Smooth muscle cell (in vitro differentiated cells): ENCODE measurements around the gene EFCAB9. TPM values are rescaled to one million over a fixed set of nuclear protein-coding genes. Genes with fewer than 3 reads are reported as not detected.

ENCODE experiments used
- DNase-seq: peaks from one replicate; lab custom pipeline; 2025; ENCODE audit not compliant: unreplicated experiment; lab: John Stamatoyannopoulos, UW
- H2AFZ ChIP-seq: fragments of 200-600 bp; sonication (generic); 2 replicates; pipeline ENCODE4 v1.6.0; 2016; ENCODE audit warnings: antibody characterized with exemption, low read depth, mild to moderate bottlenecking
- H3F3A ChIP-seq: fragments of 200-600 bp; sonication (generic); 2 replicates; pipeline ENCODE4 v1.6.0; 2017; ENCODE audit warnings: antibody characterized with exemption, low read depth
- H3K27ac ChIP-seq: fragments of 200-600 bp; sonication (generic); 2 replicates; pipeline ENCODE4 v1.5.1; 2016; ENCODE audit warnings: low read depth, mild to moderate bottlenecking
- H3K27me3 ChIP-seq: fragments of 200-600 bp; sonication (generic); 2 replicates; pipeline ENCODE4 v1.6.1; 2016; ENCODE audit warnings: low read depth, mild to moderate bottlenecking
- H3K36me3 ChIP-seq: fragments of 200-600 bp; sonication (generic); 2 replicates; pipeline ENCODE4 v1.5.1; 2016; ENCODE audit warnings: low read depth
- H3K4me1 ChIP-seq: fragments of 200-600 bp; sonication (generic); 2 replicates; pipeline ENCODE4 v1.5.1; 2016; ENCODE audit warnings: low read depth
- H3K4me2 ChIP-seq: fragments of 200-600 bp; sonication (generic); 2 replicates; pipeline ENCODE4 v1.6.0; 2016; ENCODE audit warnings: mild to moderate bottlenecking
- H3K4me3 ChIP-seq: fragments of 200-600 bp; sonication (generic); 2 replicates; pipeline ENCODE4 v1.5.1; 2016; ENCODE audit warnings: mild to moderate bottlenecking
- H3K79me2 ChIP-seq: fragments of 200-600 bp; sonication (generic); 2 replicates; pipeline ENCODE4 v1.6.0; 2016; ENCODE audit warnings: low read depth, mild to moderate bottlenecking
- H3K9ac ChIP-seq: fragments of 200-600 bp; sonication (generic); 2 replicates; pipeline ENCODE4 v1.6.0; 2016; ENCODE audit warnings: low read depth
- H3K9me3 ChIP-seq: fragments of 200-600 bp; sonication (generic); replicated peaks from 2 replicates; pipeline ENCODE4 v1.5.1; 2016; ENCODE audit warnings: low read depth
- H4K20me1 ChIP-seq: fragments of 200-600 bp; sonication (generic); 2 replicates; pipeline ENCODE4 v1.6.0; 2016; ENCODE audit warnings: low read depth
- WGBS: methylation state at CpG from one replicate; pipeline ENCODE4 v1.1.7; 2016; ENCODE audit warnings: low lambda C conversion rate; 5-methylcytosine and 5-hydroxymethylcytosine counted together
- polyA plus RNA-seq: library from polyadenylated mRNA; unstranded; fragments of >200 nt; fragmentation: Nextera tagmentation; extraction: Ambion mirVana; gene quantifications from 2 replicates; pipeline ENCODE4 v1.2.1, GENCODE V29; 2016
- total RNA-seq: library from RNA; depleted of rRNA; stranded (reverse); fragments of >200 nt; gene quantifications from 2 replicates; pipeline ENCODE4 v1.2.3, GENCODE V29; 2014
- TF ChIP-seq, protein P1 (sequence below): fragments of 200-600 bp; sonication (generic); IDR thresholded peaks from 2 replicates; pipeline ENCODE4 v1.5.1; 2017; ENCODE audit warnings: borderline replicate concordance, mild to moderate bottlenecking, antibody characterized with exemption; ENCODE audit not compliant: insufficient read depth, poor library complexity, severe bottlenecking

EFCAB9 gene
- total and polyA plus RNA-seq, 2 experiments from 2014 or later = not detected

DNA sequence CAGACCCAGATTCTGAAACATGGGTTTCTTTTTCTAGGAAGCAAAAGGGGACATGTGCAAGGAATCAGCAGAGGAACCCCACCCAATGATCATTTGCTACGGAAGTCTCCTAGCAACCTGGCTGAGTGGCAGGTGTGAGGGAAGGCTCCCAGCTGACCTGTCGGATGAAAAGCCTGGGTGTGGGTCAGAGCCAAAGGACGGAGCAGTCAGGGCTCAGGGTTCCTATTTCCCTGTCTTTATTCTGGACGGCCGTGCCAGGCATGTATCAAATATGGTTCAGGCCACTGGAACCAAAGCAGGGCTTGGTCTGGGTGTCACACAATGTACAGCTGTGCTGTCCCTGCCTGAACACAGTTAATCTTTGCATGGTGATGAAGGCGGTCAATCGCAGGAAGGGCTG is 26.1 kb upstream of the EFCAB9 start:
- DNase-seq = no peak
- H3K27ac ChIP-seq = no peak overlapping the region
- no peak overlapping the region for H3K9ac ChIP-seq
- no peaks in the 10 kb centered on the region for H3F3A ChIP-seq
- no peaks in the 10 kb centered on the region for H3K27me3 ChIP-seq
- WGBS = 89% methylated on average over 7 of the region's 7 CpGs
- no peak overlapping the region for H2AFZ ChIP-seq
- no peak overlapping the region for H3K4me3 ChIP-seq
- H3K4me2 ChIP-seq = no peak overlapping the region
- peaks cover 9% of the 10 kb centered on the region for H3K4me1 ChIP-seq
- H3K36me3 ChIP-seq = no peaks in the 10 kb centered on the region
- H3K79me2 ChIP-seq = no peaks in the 10 kb centered on the region
- no peaks in the 10 kb centered on the region for H3K9me3 ChIP-seq
- peaks cover 53% of the 10 kb centered on the region for H4K20me1 ChIP-seq
- TF ChIP-seq, protein P1, sequence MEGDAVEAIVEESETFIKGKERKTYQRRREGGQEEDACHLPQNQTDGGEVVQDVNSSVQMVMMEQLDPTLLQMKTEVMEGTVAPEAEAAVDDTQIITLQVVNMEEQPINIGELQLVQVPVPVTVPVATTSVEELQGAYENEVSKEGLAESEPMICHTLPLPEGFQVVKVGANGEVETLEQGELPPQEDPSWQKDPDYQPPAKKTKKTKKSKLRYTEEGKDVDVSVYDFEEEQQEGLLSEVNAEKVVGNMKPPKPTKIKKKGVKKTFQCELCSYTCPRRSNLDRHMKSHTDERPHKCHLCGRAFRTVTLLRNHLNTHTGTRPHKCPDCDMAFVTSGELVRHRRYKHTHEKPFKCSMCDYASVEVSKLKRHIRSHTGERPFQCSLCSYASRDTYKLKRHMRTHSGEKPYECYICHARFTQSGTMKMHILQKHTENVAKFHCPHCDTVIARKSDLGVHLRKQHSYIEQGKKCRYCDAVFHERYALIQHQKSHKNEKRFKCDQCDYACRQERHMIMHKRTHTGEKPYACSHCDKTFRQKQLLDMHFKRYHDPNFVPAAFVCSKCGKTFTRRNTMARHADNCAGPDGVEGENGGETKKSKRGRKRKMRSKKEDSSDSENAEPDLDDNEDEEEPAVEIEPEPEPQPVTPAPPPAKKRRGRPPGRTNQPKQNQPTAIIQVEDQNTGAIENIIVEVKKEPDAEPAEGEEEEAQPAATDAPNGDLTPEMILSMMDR = no peak

DNA sequence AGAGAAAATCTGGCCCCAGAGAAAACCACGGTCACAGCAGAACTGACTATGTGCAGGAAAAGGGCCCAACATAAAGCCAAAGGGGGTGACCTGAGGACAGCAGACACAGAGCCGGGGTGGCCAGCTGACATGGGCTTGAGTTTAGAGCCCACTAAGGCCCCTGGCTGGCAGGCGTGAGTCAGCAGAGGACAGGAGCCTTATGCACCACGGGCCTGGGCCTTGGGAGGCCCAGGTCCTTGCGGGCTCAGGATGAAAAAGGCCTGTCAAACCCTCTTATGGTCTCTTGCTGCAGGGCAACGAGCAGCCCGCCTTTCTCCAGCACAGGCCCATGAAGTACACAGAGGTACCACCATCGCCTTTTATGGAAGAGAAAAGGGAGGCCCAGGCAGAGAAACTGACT is 25.7 kb upstream of the EFCAB9 start:
- H3K27ac ChIP-seq = no peak overlapping the region
- H4K20me1 ChIP-seq = peaks cover 51% of the 10 kb centered on the region
- H3K27me3 ChIP-seq = no peaks in the 10 kb centered on the region
- TF ChIP-seq, protein P1 = no peak
- no peaks in the 10 kb centered on the region for H3F3A ChIP-seq
- H3K9ac ChIP-seq = no peak overlapping the region
- H3K4me1 ChIP-seq = peaks cover 9% of the 10 kb centered on the region
- no peak overlapping the region for H3K4me2 ChIP-seq
- 61% methylated on average over 8 of the region's 8 CpGs for WGBS
- H3K9me3 ChIP-seq = no peaks in the 10 kb centered on the region
- H3K79me2 ChIP-seq = no peaks in the 10 kb centered on the region
- H3K36me3 ChIP-seq = no peaks in the 10 kb centered on the region
- H3K4me3 ChIP-seq = no peak overlapping the region
- DNase-seq = no peak
- no peak overlapping the region for H2AFZ ChIP-seq

DNA sequence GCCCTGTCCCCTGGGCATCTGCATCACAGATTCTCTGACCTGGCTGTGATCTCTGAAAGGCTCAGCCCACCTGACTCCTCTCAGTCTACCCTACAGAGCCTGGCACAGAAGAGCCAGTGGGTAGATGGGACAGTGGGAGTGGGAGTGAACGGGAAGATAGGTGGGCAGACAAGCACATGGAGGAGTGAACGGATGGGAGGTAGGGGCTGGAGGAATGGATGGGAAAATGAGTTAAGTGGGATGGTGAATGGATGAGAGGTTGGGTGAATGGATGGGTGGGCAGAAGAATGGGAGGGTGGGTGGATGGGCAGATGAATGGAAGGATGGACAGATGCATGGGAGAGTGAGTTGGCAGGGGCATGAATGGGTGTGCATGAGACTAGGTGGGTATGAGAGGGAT is 24.8 kb upstream of the EFCAB9 start:
- Histone ChIP-seq H3K27me3 (no peaks in the 10 kb centered on the region), H3K9me3 (no peaks in the 10 kb centered on the region), H4K20me1 (peaks cover 52% of the 10 kb centered on the region), H3K27ac (no peak overlapping the region), H3K4me1 (peaks cover 9% of the 10 kb centered on the region), H3K9ac (no peak overlapping the region), H3K36me3 (no peaks in the 10 kb centered on the region), H3F3A (no peaks in the 10 kb centered on the region), H2AFZ (no peak overlapping the region), H3K4me3 (no peak overlapping the region), H3K79me2 (no peaks in the 10 kb centered on the region), H3K4me2 (no peak overlapping the region)
- 97% methylated on average over 2 of the region's 2 CpGs for WGBS
- no peak for DNase-seq
- TF ChIP-seq, protein P1 = no peak

DNA sequence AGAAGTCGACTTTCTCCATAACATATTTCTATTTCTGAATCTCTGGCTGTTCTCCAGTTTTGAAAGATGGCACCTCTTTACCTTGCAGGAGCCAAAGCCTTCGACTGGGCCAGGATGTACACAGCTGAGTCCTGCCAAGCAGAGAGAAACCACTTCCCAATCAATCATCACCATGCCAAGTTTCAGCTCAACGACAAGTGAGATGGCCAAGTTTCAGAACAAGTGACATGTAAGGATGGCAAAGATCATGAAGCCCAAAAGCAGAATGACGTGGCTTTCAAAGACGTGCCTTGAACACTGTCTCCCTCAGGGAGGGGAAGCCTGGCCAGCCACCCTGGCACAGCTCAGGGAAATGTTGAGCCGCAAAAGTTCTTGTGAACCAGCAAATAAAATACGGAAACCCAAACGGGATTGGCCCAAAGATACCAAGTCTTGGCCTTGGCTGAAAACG is 23.7 kb upstream of the EFCAB9 start:
- H3K4me3 ChIP-seq = no peak overlapping the region
- TF ChIP-seq, protein P1 = no peak
- H4K20me1 ChIP-seq = peaks cover 53% of the 10 kb centered on the region
- no peak overlapping the region for H3K27ac ChIP-seq
- no peaks in the 10 kb centered on the region for H3F3A ChIP-seq
- H3K79me2 ChIP-seq = no peaks in the 10 kb centered on the region
- no peak overlapping the region for H3K9ac ChIP-seq
- H3K4me2 ChIP-seq = no peak overlapping the region
- H3K9me3 ChIP-seq = no peaks in the 10 kb centered on the region
- 98% methylated on average over 9 of the region's 9 CpGs for WGBS
- DNase-seq = no peak
- no peak overlapping the region for H2AFZ ChIP-seq
- H3K4me1 ChIP-seq = peaks cover 9% of the 10 kb centered on the region
- no peaks in the 10 kb centered on the region for H3K27me3 ChIP-seq
- no peaks in the 10 kb centered on the region for H3K36me3 ChIP-seq
